Embryonic facial prominence (tissue), 1 donor: ENCODE results near the gene TOX4.
"Not testable (repeated sequence)": the region's sequence is repeated elsewhere in the genome, so short reads cannot be mapped to it uniquely, and the experiment has no call there.

Experiments used
- DNase-seq: peaks from one replicate; pipeline ENCODE4 v3.0.0-alpha.2; 2016; ENCODE audit errors: extremely low spot score

The TOX4 gene

GRCh38 chr14:21534576-21534975, 57.6 kb downstream of the TOX4 start:
- no peak for DNase-seq

- DNase-seq = no peak
These were observed 58.8 kb downstream of the TOX4 start for GRCh38 chr14:21535545-21536417.

GRCh38 chr14:21536418-21537089, 59.6 kb downstream of the TOX4 start:
- no peak for DNase-seq

DNA sequence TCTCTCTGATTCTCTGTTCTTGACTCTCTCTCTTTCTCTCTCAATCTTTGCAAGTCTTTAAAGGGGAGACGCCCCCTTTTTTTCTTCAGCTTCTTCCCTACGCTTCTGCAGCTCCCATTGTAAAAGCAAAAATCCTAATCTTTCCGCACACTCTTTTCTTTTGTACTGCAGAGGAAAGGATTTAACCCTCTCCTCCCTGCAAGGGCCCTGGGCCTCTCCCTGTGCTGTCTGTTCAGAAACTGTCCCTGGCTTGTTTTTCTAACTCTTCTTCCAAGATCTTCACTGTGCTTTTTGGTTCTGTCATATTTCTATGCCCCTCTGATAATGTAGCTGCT, 60.1 kb downstream of the TOX4 start:
- DNase-seq = no peak

GRCh38 chr14:21539189-21539940, 62.4 kb downstream of the TOX4 start:
- no peak for DNase-seq

DNA sequence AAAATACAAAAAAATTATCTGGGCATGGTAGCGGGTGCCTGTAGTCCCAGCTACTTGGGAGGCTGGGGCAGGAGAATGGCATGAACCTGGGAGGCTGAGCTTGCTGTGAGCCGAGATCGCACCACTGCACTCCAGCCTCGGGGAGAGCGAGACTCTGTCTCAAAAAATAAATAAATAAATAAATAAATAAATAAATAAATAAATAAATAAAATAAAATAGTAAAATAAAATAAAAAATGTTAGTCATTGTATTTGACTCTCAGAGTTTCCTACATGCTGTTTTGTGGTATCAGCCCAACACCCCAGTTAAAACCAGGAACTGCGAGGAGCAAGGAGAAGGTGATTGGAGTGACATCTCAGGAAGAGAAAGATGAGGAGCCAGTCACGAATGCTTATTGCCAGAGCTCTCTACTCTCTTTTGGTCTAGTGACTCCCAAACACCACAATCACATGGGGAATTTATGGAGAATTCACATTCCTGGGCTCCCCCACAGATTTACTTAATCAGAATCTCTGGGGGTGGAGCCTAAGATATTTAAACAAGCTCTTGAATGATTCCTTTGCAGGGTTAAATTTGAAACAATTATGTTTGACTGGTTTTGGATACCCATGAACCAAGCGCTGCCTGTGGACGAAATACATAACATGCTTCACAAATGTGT, 64.5 kb downstream of the TOX4 start:
- no peak for DNase-seq

DNA sequence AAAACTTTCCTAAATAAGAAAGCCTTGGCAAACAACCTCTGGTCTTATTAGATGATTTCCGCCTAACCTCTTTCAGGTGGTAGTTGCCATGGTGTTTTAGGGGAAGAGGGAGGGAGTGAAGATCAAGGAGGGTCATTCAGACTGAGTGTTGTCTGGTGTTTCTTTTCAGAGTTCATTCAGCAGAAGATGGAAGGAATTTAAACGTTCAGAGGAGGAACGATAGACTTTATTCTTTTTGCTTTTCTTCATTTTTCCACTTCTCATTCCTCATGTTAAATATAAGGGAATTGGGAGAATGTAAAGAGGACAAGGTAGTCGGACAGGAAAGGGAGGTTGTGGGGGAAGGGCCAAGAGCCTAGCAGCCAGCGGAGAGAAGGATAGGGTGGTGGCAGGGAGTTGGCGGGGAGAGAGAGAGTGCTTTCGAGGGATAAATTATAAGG, 66.5 kb downstream of the TOX4 start:
- DNase-seq = no peak

- no peak for DNase-seq
These were observed 67.0 kb downstream of the TOX4 start for GRCh38 chr14:21543963-21544362.

DNA sequence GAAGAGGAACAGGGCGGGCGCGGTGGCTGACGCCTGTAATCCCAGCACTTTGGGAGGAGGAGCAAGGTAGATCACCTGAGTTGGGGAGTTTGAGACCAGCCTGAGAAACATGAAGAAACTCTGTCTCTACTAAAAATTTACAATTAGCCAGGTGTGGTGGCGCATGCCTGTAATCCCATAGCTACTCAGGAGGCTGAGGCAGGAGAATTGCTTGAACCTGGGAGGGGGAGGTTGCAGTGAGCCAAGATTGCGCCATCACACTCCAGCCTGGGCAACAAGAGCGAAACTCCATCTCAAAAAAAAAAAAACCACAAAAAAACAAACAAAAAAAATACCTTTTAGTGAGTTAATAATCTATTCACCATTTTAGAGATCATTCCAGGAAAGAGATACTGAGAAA, 67.6 kb downstream of the TOX4 start:
- DNase-seq = not testable (repeated sequence)
